ENCODE results near the gene AGFG1.
A peak's percentile ranks its signal among the peaks of the same experiment; 100 is the strongest.

GRCh38 chr2:227471924-227472264 is at the start of gene AGFG1:
- no peak for TF ChIP-seq EZH2 (IDR thresholded peaks at IDR 0.05)
- TF ChIP-seq POLR2AphosphoS5 (IDR thresholded peaks at IDR 0.05; ENCODE audit: borderline replicate concordance, low read depth, low read length) = peak; percentile 74
- TF ChIP-seq FOXP2 (optimal IDR thresholded peaks at IDR 0.05; ENCODE audit: control extremely low read depth, extremely low read length, insufficient read depth) = no peak
